ENCODE measurements around the gene IMMP2L.
"Not testable (repeated sequence)": the region's sequence is repeated elsewhere in the genome, so short reads cannot be mapped to it uniquely, and the experiment has no call there.

IMMP2L gene

GRCh38 chr7:111505422-111505821, 56.9 kb downstream of the IMMP2L start:
- not testable (repeated sequence) for DNase-seq

DNA sequence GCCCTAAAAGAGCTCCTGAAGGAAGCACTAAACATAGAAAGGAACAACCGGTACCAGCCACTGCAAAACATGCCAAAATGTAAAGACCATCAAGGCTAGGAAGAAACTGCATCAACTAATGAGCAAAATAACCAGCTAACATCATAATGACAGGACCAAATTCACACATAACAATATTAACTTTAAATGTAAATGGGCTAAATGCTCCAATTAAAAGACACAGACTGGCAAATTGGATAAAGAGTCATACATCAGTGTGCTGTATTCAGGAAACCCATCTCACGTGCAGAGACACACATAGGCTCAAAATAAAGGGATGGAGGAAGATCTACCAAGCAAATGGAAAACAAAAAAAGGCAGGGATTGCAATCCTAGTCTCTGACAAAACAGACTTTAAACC, 60.5 kb downstream of the IMMP2L start:
- not testable (repeated sequence) for DNase-seq

- no peak for DNase-seq
Observed at GRCh38 chr7:111499027-111499426, 63.3 kb downstream of the IMMP2L start.

- DNase-seq = no peak
Observed at GRCh38 chr7:111498391-111499007, 63.8 kb downstream of the IMMP2L start.

- no peak for DNase-seq
Observed at GRCh38 chr7:111495173-111495810, 67.0 kb downstream of the IMMP2L start.

GRCh38 chr7:111492234-111492633, 70.1 kb downstream of the IMMP2L start:
- DNase-seq = no peak

DNA sequence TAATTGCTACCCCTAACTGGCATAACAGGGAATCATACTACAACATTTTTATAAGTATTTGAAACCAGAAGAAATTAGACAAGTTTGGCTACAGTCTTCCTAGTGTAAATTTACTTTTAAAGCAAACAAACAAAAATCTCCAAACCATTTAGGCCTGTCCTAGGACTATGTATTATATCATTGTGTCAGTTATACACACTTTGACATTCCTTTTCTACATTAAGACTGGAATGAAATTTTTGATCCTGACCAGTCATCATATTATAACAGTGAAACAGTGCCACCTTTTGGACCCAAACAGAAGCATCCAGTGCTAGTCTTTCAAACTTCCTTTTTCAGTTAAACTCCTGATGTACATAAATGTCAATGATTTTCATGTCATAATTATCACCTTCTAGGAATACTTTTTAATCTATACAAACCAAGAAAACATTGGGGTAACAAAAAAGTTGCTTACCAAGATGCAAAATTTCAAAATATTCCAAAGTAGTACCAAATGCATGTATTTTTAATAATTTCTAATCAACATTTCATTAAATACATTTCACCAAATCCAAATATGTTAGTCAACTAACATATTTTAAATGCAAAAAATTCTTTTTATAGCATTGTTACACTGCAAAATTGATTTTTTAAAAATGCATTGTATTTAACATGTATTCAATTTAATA, 75.7 kb downstream of the IMMP2L start:
- peak; percentile 37 for DNase-seq

DNA sequence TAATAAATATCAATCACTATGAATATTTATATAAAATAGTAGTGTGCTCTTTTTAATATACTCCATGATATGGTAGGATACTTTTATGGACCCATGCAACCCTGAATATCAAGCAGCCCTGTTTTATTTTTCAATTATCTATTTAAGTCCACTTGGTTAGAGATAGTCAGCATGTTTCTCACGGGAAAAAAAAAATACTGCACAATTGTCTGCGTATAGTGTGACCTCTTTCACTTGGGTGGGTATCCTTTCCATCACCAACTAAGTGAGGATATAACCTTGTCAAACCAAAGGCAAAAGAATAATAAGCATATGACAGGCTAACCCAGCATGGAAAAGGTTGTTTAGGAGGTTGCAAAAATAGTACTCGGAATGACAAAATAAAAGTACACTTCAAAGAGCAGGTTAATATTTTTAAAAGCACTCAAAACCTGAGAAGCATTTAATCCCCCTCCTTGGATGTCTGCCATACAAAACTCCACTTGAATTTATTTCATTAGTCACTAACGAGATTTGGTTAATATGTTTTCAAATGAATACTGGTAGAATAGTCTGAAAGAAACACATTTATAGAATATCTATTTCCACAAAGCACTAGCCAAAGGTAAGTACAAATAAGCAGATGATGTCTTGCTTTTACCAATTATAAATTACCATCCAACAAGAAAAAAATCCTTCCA, 76.5 kb downstream of the IMMP2L start:
- no peak for DNase-seq

DNA sequence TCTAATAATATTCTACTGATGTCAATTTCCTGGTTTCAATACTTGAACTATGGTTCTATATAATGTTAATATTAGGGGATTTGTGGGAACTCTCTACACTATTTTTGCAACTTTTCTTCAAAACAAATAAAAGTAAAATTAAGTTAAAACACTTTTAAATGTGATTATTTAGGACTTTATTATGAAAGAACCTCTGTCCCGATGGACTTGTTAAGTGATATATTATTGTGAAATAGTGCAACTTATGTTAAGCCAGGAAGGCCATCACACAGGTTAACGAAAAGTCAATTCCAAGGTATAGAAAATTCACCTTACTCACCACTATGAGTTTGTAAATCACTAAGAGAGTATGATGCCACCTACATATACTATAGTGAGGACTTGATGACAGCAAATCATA, 79.2 kb downstream of the IMMP2L start:
- no peak for DNase-seq

- DNase-seq = no peak
Observed at GRCh38 chr7:111477462-111478225, 84.6 kb downstream of the IMMP2L start.

- DNase-seq = no peak
Observed at GRCh38 chr7:111476586-111477293, 85.6 kb downstream of the IMMP2L start.

DNA sequence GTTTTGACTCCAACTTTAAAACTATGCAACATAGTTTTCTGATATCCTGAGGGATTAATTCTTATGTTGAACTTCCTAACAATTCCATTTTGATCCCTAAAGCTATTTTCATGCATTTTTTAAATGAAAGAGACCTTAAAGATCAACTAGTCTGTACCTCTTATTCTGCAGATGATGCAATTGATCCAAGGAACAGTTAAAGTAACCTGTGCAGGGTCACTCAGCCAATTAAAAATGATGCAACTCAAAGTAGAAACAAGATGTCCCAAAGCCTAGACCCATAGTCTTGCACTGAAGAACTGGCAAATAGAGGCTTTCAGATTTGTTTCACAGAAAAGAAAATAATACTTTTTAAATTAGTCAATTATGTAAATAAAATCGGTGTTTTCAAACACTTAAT, 86.3 kb downstream of the IMMP2L start:
- DNase-seq = no peak

DNA sequence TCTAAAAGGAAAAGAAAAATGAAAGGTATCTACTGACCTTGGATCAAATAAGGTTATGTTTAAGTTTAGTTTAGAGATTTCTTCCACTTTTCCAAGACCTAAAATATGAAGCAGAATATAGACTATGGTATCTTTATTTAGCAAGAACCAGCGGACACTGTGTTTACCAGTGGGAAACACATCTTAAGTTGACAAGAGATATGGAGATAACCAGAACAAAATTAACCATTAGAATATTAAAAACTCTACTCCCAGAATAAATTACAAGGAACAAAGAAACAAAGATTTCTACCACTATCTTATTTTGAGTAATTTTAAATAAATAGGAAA, 86.9 kb downstream of the IMMP2L start:
- DNase-seq = no peak

DNA sequence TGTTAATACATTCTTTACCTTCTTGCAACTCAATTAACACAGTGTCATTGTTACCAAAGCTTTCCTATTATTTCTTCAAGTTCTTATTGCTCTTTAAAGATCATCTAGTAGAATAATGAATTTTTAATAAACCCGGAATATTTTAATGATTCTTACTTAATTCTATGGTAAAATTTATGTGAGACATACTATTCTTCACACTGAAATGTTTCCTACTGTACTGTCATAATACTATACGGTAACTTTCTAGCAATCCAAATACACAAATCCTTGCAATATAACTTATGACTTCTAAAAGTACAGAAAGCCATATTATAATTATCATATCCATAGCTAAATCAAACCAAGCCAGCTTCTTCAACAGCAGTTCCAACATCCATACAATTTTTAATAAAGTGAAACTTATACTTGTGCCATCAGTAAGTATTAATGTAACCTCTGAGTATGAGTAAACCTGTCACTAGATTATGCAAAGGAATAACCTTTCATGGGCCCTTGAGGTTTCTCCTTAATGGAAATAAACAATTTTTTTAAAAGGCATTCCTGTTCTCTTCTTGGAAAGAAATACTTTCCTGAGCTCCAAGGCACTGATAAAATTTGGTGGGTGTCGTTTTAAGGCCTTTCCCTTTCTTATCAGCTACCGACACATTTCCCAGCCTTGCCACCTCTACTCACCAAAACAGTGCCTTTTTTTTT, 87.4 kb downstream of the IMMP2L start:
- no peak for DNase-seq

GRCh38 chr7:111473449-111474198, 88.7 kb downstream of the IMMP2L start:
- no peak for DNase-seq

DNA sequence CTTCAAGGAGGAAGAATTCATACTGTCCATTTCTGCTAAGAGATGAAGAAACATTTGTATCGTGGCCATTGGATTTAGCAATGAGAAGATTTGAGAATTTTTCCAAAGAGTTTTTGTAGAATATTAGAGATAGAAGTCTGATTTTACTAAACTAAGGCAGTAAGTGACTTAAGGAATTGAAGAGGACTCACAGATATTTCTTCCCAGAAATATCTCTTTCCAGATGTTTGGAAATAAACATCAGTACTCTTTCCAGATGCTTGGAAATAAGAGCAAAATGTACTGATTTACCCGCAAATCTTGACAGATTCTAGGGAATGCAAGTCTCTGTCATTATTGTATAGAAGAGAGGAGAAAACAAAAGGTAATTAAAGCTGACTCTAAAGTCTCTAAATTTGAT, 91.3 kb downstream of the IMMP2L start:
- no peak for DNase-seq

DNA sequence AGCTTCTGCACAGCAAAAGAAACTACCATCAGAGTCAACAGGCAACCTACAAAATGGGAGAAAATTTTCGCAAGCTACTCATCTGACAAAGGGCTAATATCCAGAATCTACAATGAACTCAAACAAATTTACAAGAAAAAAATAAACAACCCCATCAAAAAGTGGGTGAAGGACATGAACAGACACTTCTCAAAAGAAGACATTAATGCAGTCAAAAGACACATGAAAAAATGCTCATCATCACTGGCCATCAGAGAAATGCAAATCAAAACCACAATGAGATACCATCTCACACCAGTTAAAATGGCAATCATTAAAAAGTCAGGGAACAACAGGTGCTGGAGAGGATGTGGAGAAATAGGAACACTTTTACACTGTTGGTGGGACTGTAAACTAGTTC, 92.4 kb downstream of the IMMP2L start:
- DNase-seq = not testable (repeated sequence)

DNA sequence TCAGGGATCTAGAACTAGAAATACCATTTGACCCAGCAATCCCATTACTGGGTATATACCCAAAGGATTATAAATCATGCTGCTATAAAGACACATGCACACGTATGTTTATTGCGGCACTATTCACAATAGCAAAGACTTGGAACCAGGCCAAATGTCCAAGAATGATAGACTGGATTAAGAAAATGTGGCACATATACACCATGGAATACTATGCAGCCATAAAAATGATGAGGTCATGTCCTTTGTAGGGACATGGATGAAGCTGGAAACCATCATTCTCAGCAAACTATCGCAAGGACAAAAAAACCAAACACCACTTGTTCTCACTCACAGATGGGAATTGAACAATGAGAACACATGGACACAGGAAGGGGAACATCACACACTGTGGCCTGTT, 96.5 kb downstream of the IMMP2L start:
- not testable (repeated sequence) for DNase-seq

- no peak for DNase-seq
Observed at GRCh38 chr7:111460695-111461094, 101.6 kb downstream of the IMMP2L start.

DNA sequence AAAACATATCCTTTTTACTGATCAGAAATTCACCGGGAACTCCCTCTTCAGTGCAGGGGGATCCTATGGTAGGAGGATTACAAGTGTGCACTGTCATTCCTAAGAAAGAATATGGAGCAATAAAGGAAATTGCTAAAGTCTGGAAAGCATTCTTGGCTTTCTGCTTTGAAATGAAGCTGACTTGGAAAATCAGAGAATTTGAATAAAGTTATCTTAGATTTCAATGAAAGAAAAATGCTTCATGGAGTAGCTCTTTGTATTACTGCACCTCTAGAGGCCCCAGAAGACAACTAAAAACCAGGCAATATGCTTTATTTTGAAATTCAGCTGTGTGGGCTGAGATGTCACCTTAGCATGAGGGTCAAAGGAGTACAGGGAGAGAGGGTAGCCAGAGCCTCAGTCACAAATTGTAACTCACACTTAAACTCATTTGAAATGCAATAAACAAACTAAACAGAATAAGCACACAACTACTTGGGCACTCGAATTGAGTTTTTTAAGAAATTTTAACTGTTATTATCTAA, 102.5 kb downstream of the IMMP2L start:
- no peak for DNase-seq

Data from NCI-H446 treated with DMSO at 0.1 percent for 48 hours (cell line).